Measurements from ENCODE around the gene SRGN.

DNA sequence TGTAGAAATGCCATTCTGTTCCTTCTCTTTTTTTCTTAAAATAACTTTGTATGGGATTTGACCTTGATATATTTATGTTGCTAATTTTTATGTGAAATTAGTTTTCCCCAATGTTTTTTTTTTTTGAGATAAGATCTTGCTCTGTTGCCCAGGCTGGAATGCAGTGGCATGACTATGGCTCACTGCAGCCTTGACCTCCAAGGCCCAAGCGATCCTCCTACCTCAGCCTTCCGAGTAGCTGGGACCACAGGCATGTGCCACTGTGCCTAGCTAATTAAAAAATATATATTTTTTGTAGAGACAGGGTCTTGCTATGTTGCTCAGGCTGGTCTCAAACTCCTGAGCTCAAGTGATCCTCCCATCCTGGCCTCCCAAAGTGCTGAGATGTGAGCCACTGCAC is 52.1 kb downstream of the SRGN start:
- TF ChIP-seq POLR2A (IDR thresholded peaks at IDR 0.05), result no peak
- TF ChIP-seq, protein P1, sequence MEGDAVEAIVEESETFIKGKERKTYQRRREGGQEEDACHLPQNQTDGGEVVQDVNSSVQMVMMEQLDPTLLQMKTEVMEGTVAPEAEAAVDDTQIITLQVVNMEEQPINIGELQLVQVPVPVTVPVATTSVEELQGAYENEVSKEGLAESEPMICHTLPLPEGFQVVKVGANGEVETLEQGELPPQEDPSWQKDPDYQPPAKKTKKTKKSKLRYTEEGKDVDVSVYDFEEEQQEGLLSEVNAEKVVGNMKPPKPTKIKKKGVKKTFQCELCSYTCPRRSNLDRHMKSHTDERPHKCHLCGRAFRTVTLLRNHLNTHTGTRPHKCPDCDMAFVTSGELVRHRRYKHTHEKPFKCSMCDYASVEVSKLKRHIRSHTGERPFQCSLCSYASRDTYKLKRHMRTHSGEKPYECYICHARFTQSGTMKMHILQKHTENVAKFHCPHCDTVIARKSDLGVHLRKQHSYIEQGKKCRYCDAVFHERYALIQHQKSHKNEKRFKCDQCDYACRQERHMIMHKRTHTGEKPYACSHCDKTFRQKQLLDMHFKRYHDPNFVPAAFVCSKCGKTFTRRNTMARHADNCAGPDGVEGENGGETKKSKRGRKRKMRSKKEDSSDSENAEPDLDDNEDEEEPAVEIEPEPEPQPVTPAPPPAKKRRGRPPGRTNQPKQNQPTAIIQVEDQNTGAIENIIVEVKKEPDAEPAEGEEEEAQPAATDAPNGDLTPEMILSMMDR (IDR thresholded peaks at IDR 0.05), result no peak

Data from suprapubic skin (tissue), 3 donors.